Ecto neural progenitor cell (in vitro differentiated cells): ENCODE measurements around the gene SOX2.
"Not testable (repeated sequence)": the region's sequence is repeated elsewhere in the genome, so short reads cannot be mapped to it uniquely, and the experiment has no call there.

ENCODE experiments used
- DNase-seq: peaks from one replicate; pipeline ENCODE4 v3.0.0-alpha.2; 2018; ENCODE audit warnings: low spot score

The SOX2 gene

DNA sequence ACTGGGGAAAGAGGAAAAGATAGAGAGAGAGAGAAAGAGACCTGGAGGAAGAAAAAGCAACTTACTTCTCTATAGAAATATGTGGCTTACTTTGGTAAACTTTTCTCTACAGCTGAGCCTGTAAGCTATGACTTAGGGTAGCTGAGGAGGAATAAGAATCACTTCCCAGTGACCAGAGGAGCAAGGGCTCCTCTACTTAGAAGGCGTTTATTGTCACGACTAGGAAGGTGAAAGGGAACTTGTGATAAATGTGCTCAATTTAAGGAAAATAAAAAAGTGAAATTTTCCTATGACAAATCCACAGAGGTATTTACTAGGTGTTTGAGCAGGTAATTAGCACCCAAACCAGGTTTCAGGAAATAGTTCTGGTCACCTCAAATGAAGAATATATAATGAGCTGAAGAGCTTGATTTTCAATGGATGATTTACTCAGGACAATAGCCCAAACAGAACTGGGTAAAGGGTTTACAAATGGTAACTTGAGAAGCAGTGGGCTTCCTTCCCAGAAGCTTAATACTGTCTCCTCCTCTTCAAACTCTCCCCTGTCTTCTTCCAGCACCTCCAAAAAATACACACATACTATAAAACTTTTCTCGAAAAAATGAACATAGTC is 46.1 kb downstream of the SOX2 start:
- DNase-seq: no peak

GRCh38 chr3:181761906-181762305 is 50.2 kb downstream of the SOX2 start:
- DNase-seq: no peak

DNA sequence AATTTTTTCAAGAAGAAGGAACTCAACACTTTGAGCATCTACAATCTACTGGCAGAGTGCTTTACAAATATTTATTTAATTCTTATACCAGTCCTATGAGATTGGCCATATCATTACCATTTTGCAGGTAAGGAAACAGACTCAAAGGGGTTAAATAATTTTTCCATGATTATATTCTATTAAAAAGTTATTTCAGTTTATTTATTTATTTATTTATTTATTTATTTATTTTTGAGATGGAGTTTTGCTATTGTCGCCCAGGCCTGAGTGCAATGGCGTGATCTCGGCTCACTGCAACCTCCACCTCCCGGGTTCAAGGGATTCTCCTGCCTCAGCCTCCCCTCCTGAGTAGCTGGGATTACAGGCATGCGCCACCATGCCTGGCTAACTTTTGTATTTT is 52.3 kb downstream of the SOX2 start:
- DNase-seq: not testable (repeated sequence)
